GM10266 (cell line): ENCODE data around the gene LPAR2.
A peak's percentile ranks its signal among the peaks of the same experiment; 100 is the strongest.

Source experiments
- DNase-seq: peaks from one replicate; pipeline ENCODE4 v3.0.0; 2012; ENCODE audit errors: extremely low spot score
- CTCF ChIP-seq: IDR thresholded peaks from 2 replicates; pipeline ENCODE4 v1.5.1; 2012; ENCODE audit warnings: mild to moderate bottlenecking, low read depth; ENCODE audit not compliant: control insufficient read depth, insufficient read depth; ENCODE audit errors: missing control alignments

Gene LPAR2

GRCh38 chr19:19645233-19645870 lies 17.3 kb upstream of the LPAR2 start:
- no peak for TF ChIP-seq CTCF
- DNase-seq: no peak

- DNase-seq: no peak
- TF ChIP-seq CTCF: peak; percentile 15
These were observed 16.0 kb upstream of the LPAR2 start for GRCh38 chr19:19644054-19644388.

GRCh38 chr19:19643158-19644053 lies 15.4 kb upstream of the LPAR2 start, which contains the start of gene GMIP:
TSS of gene GMIP (minus strand) at chr19:19643657. CDS start at chr19:19643529, 128 bp downstream.
- DNase-seq: peak; percentile 96
- peak; percentile 78 for TF ChIP-seq CTCF

- peak; percentile 86 for DNase-seq
- no peak for TF ChIP-seq CTCF
These were observed 14.6 kb upstream of the LPAR2 start for GRCh38 chr19:19642506-19643157.

GRCh38 chr19:19637523-19638251 lies 9.7 kb upstream of the LPAR2 start:
- no peak for DNase-seq
- no peak for TF ChIP-seq CTCF

- TF ChIP-seq CTCF: no peak
- DNase-seq: no peak
These were observed 9.1 kb upstream of the LPAR2 start for GRCh38 chr19:19637186-19637522.
